Esophagus squamous epithelium (tissue), 5 donors: ENCODE measurements around the gene PARP15. TPM values are rescaled to one million over a fixed set of nuclear protein-coding genes. Genes with fewer than 3 reads are reported as not detected.

Source experiments
- DNase-seq: peaks from one replicate; lab custom pipeline; 2025; lab: John Stamatoyannopoulos, UW
- H3K27ac ChIP-seq, 4 donors: fragments of 200-600 bp; sonication (generic); one replicate each; pipeline ENCODE4 v1.5.1; 2016 to 2019; ENCODE audit warnings: mild to moderate bottlenecking in 1 of 4
- H3K27me3 ChIP-seq, 4 donors: fragments of 200-600 bp; sonication (generic); 1 replicate in 3 of 4; 2 replicates in 1 of 4; pipeline versions ENCODE4 v1.5.1 to v1.6.0; 2017 to 2021; ENCODE audit warnings: antibody characterized with exemption in 1 of 4
- H3K36me3 ChIP-seq, 3 donors: fragments of 200-600 bp; sonication (generic); one replicate each; pipeline ENCODE4 v1.5.1; 2016 to 2019
- H3K4me1 ChIP-seq, 3 donors: fragments of 200-600 bp; sonication (generic); one replicate each; pipeline ENCODE4 v1.5.1; 2017 to 2019
- H3K4me3 ChIP-seq, 4 donors: fragments of 200-600 bp; sonication (generic); 1 replicate in 3 of 4; 2 replicates in 1 of 4; pipeline ENCODE4 v1.5.1; 2016 to 2019; ENCODE audit warnings: mild to moderate bottlenecking in 2 of 4, moderate library complexity in 1 of 4
- H3K9me3 ChIP-seq, 3 donors: fragments of 200-600 bp; sonication (generic); one replicate each; pipeline ENCODE4 v1.5.1; 2016 to 2019
- CTCF ChIP-seq, 6 experiments: fragments of 450-650 bp in 4 of 6; fragments of 200-600 bp in 2 of 6; sonication (generic) in 2 of 6; IDR thresholded peaks; one replicate each; pipeline ENCODE4 v1.5.1; 2016 to 2019; ENCODE audit warnings: antibody characterized with exemption in 6 of 6, mild to moderate bottlenecking in 4 of 6, moderate library complexity in 4 of 6
- POLR2A ChIP-seq, 4 donors: fragments of 450-650 bp; IDR thresholded peaks; one replicate each; pipeline ENCODE4 v1.6.1; 2017; ENCODE audit warnings: antibody characterized with exemption in 4 of 4, mild to moderate bottlenecking in 4 of 4, moderate library complexity in 3 of 4
- WGBS, 2 donors: methylation state at CpG; one replicate each; pipeline ENCODE4 v1.1.5; 2018; 5-methylcytosine and 5-hydroxymethylcytosine counted together
- intact Hi-C: fragments of 100-400 bp; cut with DNase I; formaldehyde crosslinking; loops from one replicate; pipeline ENCODE4 v1.15.0; 2022
- total RNA-seq, 4 donors: library from RNA; depleted of rRNA; stranded (reverse); fragments of >200 nt; gene quantifications; one replicate each; pipeline ENCODE4 v1.1.0, GENCODE V29; 2016
- donor health status: DM: yes; HTN: yes; CAD: no.

The PARP15 gene
- total RNA-seq, 4 donors from 2014 or later = 0.08 to 2.3 (median 0.42) TPM

- Histone ChIP-seq H3K4me1 (no peaks in the 10 kb centered on the region), H3K4me3 (no peak overlapping the region), H3K36me3 (no peaks in the 10 kb centered on the region), H3K9me3 (no peaks in the 10 kb centered on the region), H3K27me3 (no peaks in the 10 kb centered on the region), H3K27ac (no peak overlapping the region)
- intact Hi-C loops = no loop called here
- 72 to 79% methylated on average over 4 of the region's 4 CpGs for WGBS, 2 donors
- TF ChIP-seq POLR2A (IDR thresholded peaks at IDR 0.05) (no peak), CTCF (IDR thresholded peaks at IDR 0.05) (no peak)
- no peak for DNase-seq
These were observed 21.1 kb downstream of the PARP15 start for GRCh38 chr3:122598556-122598955.

GRCh38 chr3:122602011-122602710 lies 24.7 kb downstream of the PARP15 start:
- WGBS, 2 donors = 63 to 67% methylated on average over 5 of the region's 5 CpGs

GRCh38 chr3:122603056-122603455 lies 25.6 kb downstream of the PARP15 start:
- H3K27me3 ChIP-seq = no peaks in the 10 kb centered on the region
- no peak for DNase-seq
- WGBS, 2 donors = 80 to 83% methylated on average over 1 to 2 of the region's 2 CpGs
- no peak for TF ChIP-seq CTCF (IDR thresholded peaks at IDR 0.05)
- no peak for TF ChIP-seq POLR2A (IDR thresholded peaks at IDR 0.05)
- no peaks in the 10 kb centered on the region for H3K36me3 ChIP-seq
- no peak overlapping the region for H3K27ac ChIP-seq
- H3K9me3 ChIP-seq = no peaks in the 10 kb centered on the region
- H3K4me3 ChIP-seq = no peak overlapping the region
- intact Hi-C loops = no loop called here
- no peaks in the 10 kb centered on the region for H3K4me1 ChIP-seq

More at GRCh38 chr3:122602011-122602710, 24.7 kb downstream of the PARP15 start:
- Histone ChIP-seq H3K27me3 (no peaks in the 10 kb centered on the region), H3K4me1 (no peaks in the 10 kb centered on the region), H3K9me3 (no peaks in the 10 kb centered on the region), H3K27ac (no peak overlapping the region), H3K4me3 (no peak overlapping the region), H3K36me3 (no peaks in the 10 kb centered on the region)
- DNase-seq = no peak
- intact Hi-C loops = no loop called here
- TF ChIP-seq CTCF (IDR thresholded peaks at IDR 0.05) (no peak), POLR2A (IDR thresholded peaks at IDR 0.05) (no peak)

GRCh38 chr3:122606330-122606729 lies 28.9 kb downstream of the PARP15 start:
- DNase-seq = no peak
- H3K4me3 ChIP-seq = no peak overlapping the region
- intact Hi-C loops = no loop called here
- H3K4me1 ChIP-seq = no peaks in the 10 kb centered on the region
- H3K27me3 ChIP-seq = no peaks in the 10 kb centered on the region
- H3K36me3 ChIP-seq = no peaks in the 10 kb centered on the region
- 74 to 81% methylated on average over 4 of the region's 4 CpGs for WGBS, 2 donors
- TF ChIP-seq CTCF (IDR thresholded peaks at IDR 0.05) (no peak), POLR2A (IDR thresholded peaks at IDR 0.05) (no peak)
- H3K9me3 ChIP-seq = no peaks in the 10 kb centered on the region
- H3K27ac ChIP-seq = no peak overlapping the region

- no peak for TF ChIP-seq CTCF (IDR thresholded peaks at IDR 0.05)
- TF ChIP-seq POLR2A (IDR thresholded peaks at IDR 0.05) = no peak
- intact Hi-C loops = no loop called here
- no peak for DNase-seq
- Histone ChIP-seq H3K27ac (no peak overlapping the region), H3K27me3 (no peaks in the 10 kb centered on the region), H3K9me3 (no peaks in the 10 kb centered on the region), H3K36me3 (no peaks in the 10 kb centered on the region), H3K4me1 (no peaks in the 10 kb centered on the region), H3K4me3 (no peak overlapping the region)
- WGBS, 2 donors = 100% methylated on average over 1 of the region's 1 CpG
These were observed 31.5 kb downstream of the PARP15 start for GRCh38 chr3:122608916-122609315.
